Neuronal stem cell (in vitro differentiated cells): Measurements from ENCODE around the gene GPS1.

ENCODE experiments used
- DNase-seq: peaks from one replicate; pipeline ENCODE4 v3.0.0-alpha.2; 2013; ENCODE audit warnings: low spot score
- H2AFZ ChIP-seq: one replicate; pipeline ENCODE4 v1.6.1; 2013; ENCODE audit warnings: mild to moderate bottlenecking, low read length, inconsistent platforms
- H2AK5ac ChIP-seq: 2 replicates; pipeline ENCODE4 v1.6.1; 2013; ENCODE audit warnings: low read depth, mild to moderate bottlenecking, inconsistent platforms, low read length, moderate library complexity, mixed read lengths
- H2BK120ac ChIP-seq: 2 replicates; pipeline ENCODE4 v1.6.1; 2013; ENCODE audit warnings: low read depth, mild to moderate bottlenecking, inconsistent platforms, low read length, moderate library complexity, mixed read lengths
- H2BK12ac ChIP-seq: one replicate; pipeline ENCODE4 v1.6.1; 2013; ENCODE audit warnings: low read length, inconsistent platforms
- H2BK15ac ChIP-seq: 2 replicates; pipeline ENCODE4 v1.6.1; 2013; ENCODE audit warnings: mild to moderate bottlenecking, low read length, inconsistent platforms, mixed read lengths
- H2BK5ac ChIP-seq: one replicate; pipeline ENCODE4 v1.6.1; 2013; ENCODE audit warnings: inconsistent platforms, mild to moderate bottlenecking, low read length, moderate library complexity
- H3K14ac ChIP-seq: one replicate; pipeline ENCODE4 v1.6.1; 2013; ENCODE audit warnings: low read length, inconsistent platforms
- H3K18ac ChIP-seq: 2 replicates; pipeline ENCODE4 v1.6.1; 2013; ENCODE audit warnings: low read length, inconsistent platforms
- H3K23ac ChIP-seq: 2 replicates; pipeline ENCODE4 v1.6.1; 2013; ENCODE audit warnings: low read depth, mild to moderate bottlenecking, mixed read lengths, low read length, inconsistent platforms; ENCODE audit not compliant: poor library complexity
- H3K27ac ChIP-seq: replicated peaks from 3 replicates; pipeline ENCODE4 v1.5.1; 2013; ENCODE audit warnings: low read length, inconsistent platforms
- H3K27me3 ChIP-seq, 3 experiments: 2 replicates each; pipeline ENCODE4 v1.6.1; 2013; ENCODE audit warnings: low read length in 3 of 3, mild to moderate bottlenecking in 2 of 3, inconsistent platforms in 1 of 3, low read depth in 1 of 3, mixed read lengths in 1 of 3, moderate library complexity in 1 of 3; ENCODE audit not compliant: control insufficient read depth in 3 of 3, insufficient read depth in 3 of 3
- H3K36me3 ChIP-seq, 2 donors: replicated peaks in 1 of 2; 2 replicates each; pipeline ENCODE4 v1.6.1; 2013; ENCODE audit warnings: low read length in 2 of 2; ENCODE audit not compliant: control insufficient read depth in 2 of 2, insufficient read depth in 2 of 2
- H3K4ac ChIP-seq: 2 replicates; pipeline ENCODE4 v1.6.1; 2013; ENCODE audit warnings: inconsistent platforms, mild to moderate bottlenecking, low read length, moderate library complexity
- H3K4me1 ChIP-seq, 2 donors: 1 replicate in 1 of 2; 2 replicates in 1 of 2; pipeline ENCODE4 v1.6.1; 2013; ENCODE audit warnings: low read length in 2 of 2, low read depth in 1 of 2; ENCODE audit not compliant: control insufficient read depth in 2 of 2, insufficient read depth in 1 of 2
- H3K4me2 ChIP-seq: one replicate; pipeline ENCODE4 v1.6.1; 2013; ENCODE audit warnings: mild to moderate bottlenecking, low read length, inconsistent platforms; ENCODE audit not compliant: insufficient read depth, poor library complexity, severe bottlenecking
- H3K4me3 ChIP-seq, 2 donors: 2 replicates each; pipeline ENCODE4 v1.5.1; 2013; ENCODE audit warnings: low read length in 2 of 2, mild to moderate bottlenecking in 2 of 2, inconsistent platforms in 1 of 2, moderate library complexity in 1 of 2
- H3K79me1 ChIP-seq: one replicate; pipeline ENCODE4 v1.6.1; 2013; ENCODE audit warnings: low read depth, mild to moderate bottlenecking, inconsistent platforms, low read length, moderate library complexity
- H3K9ac ChIP-seq: one replicate; pipeline ENCODE4 v1.6.1; 2013; ENCODE audit warnings: mild to moderate bottlenecking, low read depth, low read length, inconsistent platforms; ENCODE audit not compliant: poor library complexity
- H3K9me3 ChIP-seq, 2 donors: replicated peaks in 1 of 2; 2 replicates each; pipeline versions ENCODE3 to v1.6.1; 2013; ENCODE audit warnings: low read length in 2 of 2, mild to moderate bottlenecking in 2 of 2, inconsistent platforms in 1 of 2, low read depth in 1 of 2, mixed read lengths in 1 of 2, moderate library complexity in 1 of 2; ENCODE audit not compliant: control insufficient read depth in 2 of 2, insufficient read depth in 1 of 2
- H4K8ac ChIP-seq: one replicate; pipeline ENCODE4 v1.6.1; 2013; ENCODE audit warnings: low read depth, mild to moderate bottlenecking, inconsistent platforms, low read length, moderate library complexity
- H4K91ac ChIP-seq: one replicate; pipeline ENCODE4 v1.6.1; 2013; ENCODE audit warnings: low read length, low read depth, mild to moderate bottlenecking, inconsistent platforms; ENCODE audit not compliant: poor library complexity
- WGBS, 2 donors: extraction: QIAGEN DNeasy Blood & Tissue Kit; methylation state at CpG; one replicate each; pipeline ENCODE4 v1.1.7; 2013; ENCODE audit warnings: missing lambda C conversion rate in 2 of 2, mixed read lengths in 1 of 2; ENCODE audit not compliant: insufficient read length in 2 of 2, insufficient replicate concordance in 1 of 2; ENCODE audit errors: extremely low coverage in 2 of 2; 5-methylcytosine and 5-hydroxymethylcytosine counted together

Gene GPS1

DNA sequence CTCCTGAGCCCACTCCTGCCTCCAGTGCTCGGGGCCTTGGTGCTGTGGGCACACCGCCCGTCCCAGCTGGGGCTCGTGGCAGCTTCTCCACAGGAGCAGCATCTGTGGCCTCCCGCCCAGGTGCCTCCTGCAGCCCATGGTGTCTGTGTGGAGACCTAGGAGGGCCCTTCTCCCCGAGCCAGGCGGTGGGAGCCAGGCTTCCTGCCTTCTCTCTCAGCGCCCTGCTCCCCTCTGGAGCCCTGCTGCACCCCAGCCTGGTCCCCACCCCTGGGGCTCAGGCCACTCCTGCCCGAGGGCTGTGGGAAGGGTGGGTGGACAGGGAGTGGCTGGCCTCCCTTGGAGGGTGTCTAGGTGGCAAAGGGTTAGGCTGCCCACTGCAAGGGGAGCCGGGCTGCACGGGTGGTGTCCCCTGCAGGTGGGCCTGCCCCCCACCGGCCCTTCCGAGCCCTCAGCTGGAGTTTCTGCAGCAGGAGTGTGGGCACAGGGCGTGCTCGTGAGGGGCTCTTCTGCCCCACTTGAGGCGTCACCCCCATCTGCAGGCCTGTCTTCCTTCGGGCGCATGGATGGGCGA lies 40.0 kb upstream of the GPS1 start:
- Histone ChIP-seq H2BK15ac (no peak overlapping the region), H2AK5ac (no peak overlapping the region), H3K27ac (no peak overlapping the region), H3K79me1 (no peaks in the 10 kb centered on the region), H4K91ac (no peak overlapping the region), H3K4me2 (no peak overlapping the region), H4K8ac (no peak overlapping the region), H2BK120ac (no peak overlapping the region), H2BK12ac (no peak overlapping the region), H3K4me3 (no peak overlapping the region), H2AFZ (no peak overlapping the region), H3K36me3 (peaks cover 1 to 4% of the 10 kb centered on the region in 2 donors), H3K27me3 (no peaks in the 10 kb centered on the region), H3K9ac (no peak overlapping the region), H2BK5ac (no peak overlapping the region), H3K4me1 (peaks cover 0 to 15% of the 10 kb centered on the region in 2 donors), H3K14ac (no peak overlapping the region), H3K18ac (no peak overlapping the region), H3K4ac (no peak overlapping the region), H3K9me3 (no peaks in the 10 kb centered on the region), H3K23ac (peak overlapping the region; percentile 80)
- no CpG with 5 or more reads among the region's 19 CpGs for WGBS, 2 donors
- no peak for DNase-seq

DNA sequence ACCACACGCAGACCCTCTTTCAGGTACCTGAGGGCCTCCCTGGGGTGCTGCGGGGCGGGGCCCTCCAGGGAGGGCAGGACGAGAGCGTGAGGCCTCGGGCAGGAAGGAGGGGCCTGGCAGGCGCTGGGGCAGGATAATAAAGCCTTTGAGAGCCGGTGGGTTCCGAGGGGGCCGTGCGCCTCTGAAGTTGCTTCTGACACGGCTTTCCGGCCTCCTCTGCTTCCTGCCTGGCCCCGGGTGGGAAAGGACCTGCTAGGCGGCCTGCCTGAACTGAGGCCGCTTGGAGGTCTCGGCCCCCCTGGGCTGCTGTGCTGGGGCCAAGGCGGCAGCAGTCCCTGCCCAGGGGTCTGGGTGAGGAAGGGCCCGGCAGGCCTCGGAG lies 39.4 kb upstream of the GPS1 start:
- Histone ChIP-seq H3K4me2 (no peak overlapping the region), H4K91ac (no peak overlapping the region), H3K14ac (peak overlapping the region; percentile 38), H3K23ac (peak overlapping the region; percentile 80), H4K8ac (no peak overlapping the region), H3K27ac (no peak overlapping the region), H3K4me1 (peaks cover 0 to 15% of the 10 kb centered on the region in 2 donors), H3K27me3 (no peaks in the 10 kb centered on the region), H3K9ac (peak overlapping the region; percentile 63), H2BK120ac (no peak overlapping the region), H3K4me3 (no peak overlapping the region), H3K79me1 (no peaks in the 10 kb centered on the region), H2AK5ac (no peak overlapping the region), H3K4ac (no peak overlapping the region), H2BK12ac (no peak overlapping the region), H2AFZ (no peak overlapping the region), H3K36me3 (peaks cover 1 to 5% of the 10 kb centered on the region in 2 donors), H2BK15ac (no peak overlapping the region), H3K9me3 (no peaks in the 10 kb centered on the region), H3K18ac (no peak overlapping the region), H2BK5ac (no peak overlapping the region)
- DNase-seq = no peak
- WGBS, 2 donors = no CpG with 5 or more reads among the region's 20 CpGs

- Histone ChIP-seq H2BK12ac (no peak overlapping the region), H3K36me3 (peaks cover 1 to 9% of the 10 kb centered on the region in 2 donors), H2BK15ac (no peak overlapping the region), H2BK5ac (no peak overlapping the region), H3K14ac (peak overlapping the region; percentile 94), H3K9me3 (no peaks in the 10 kb centered on the region), H4K91ac (no peak overlapping the region), H3K9ac (peak overlapping the region; percentile 63), H4K8ac (no peak overlapping the region), H3K4me1 (peaks cover 0 to 15% of the 10 kb centered on the region in 2 donors), H3K79me1 (no peaks in the 10 kb centered on the region), H3K23ac (peak overlapping the region; percentile 20), H3K27me3 (no peaks in the 10 kb centered on the region), H3K4me3 (no peak overlapping the region), H2AK5ac (peak overlapping the region; percentile 56), H3K18ac (no peak overlapping the region), H3K27ac (peak overlapping the region; percentile 22), H2BK120ac (no peak overlapping the region), H3K4me2 (no peak overlapping the region), H2AFZ (no peak overlapping the region), H3K4ac (no peak overlapping the region)
- WGBS, 2 donors = no CpG with 5 or more reads among the region's 19 CpGs
- no peak for DNase-seq
Measured at GRCh38 chr17:82012640-82013295, 38.9 kb upstream of the GPS1 start.

GRCh38 chr17:82013341-82013740 lies 38.4 kb upstream of the GPS1 start:
- no CpG with 5 or more reads among the region's 22 CpGs for WGBS, 2 donors
- Histone ChIP-seq H4K8ac (no peak overlapping the region), H3K4ac (no peak overlapping the region), H3K18ac (peak overlapping the region; percentile 76), H2BK12ac (peak overlapping the region; percentile 73), H2AFZ (no peak overlapping the region), H3K79me1 (no peaks in the 10 kb centered on the region), H3K27ac (no peak overlapping the region), H3K4me1 (peaks cover 0 to 15% of the 10 kb centered on the region in 2 donors), H2BK15ac (no peak overlapping the region), H3K4me2 (no peak overlapping the region), H4K91ac (no peak overlapping the region), H3K14ac (no peak overlapping the region), H2BK120ac (no peak overlapping the region), H2BK5ac (no peak overlapping the region), H3K27me3 (no peaks in the 10 kb centered on the region), H3K4me3 (no peak overlapping the region), H3K9me3 (no peaks in the 10 kb centered on the region), H2AK5ac (no peak overlapping the region), H3K23ac (peak overlapping the region; percentile 20), H3K9ac (peak overlapping the region; percentile 70), H3K36me3 (peaks cover 1 to 15% of the 10 kb centered on the region in 2 donors)
- no peak for DNase-seq
